ENCODE measurements around the gene PPP2R2D. TPM values are rescaled to one million over a fixed set of nuclear protein-coding genes. Genes with fewer than 3 reads are reported as not detected.
A peak's percentile ranks its signal among the peaks of the same experiment; 100 is the strongest.

The PPP2R2D gene
- total RNA-seq, 1 experiment from 2014 or later, result 57.5 TPM

- in situ Hi-C loops (cut with HindIII; ENCODE audit: low sequenced_read_pairs), result no loop called here
- no peak for DNase-seq (ENCODE audit: low spot score)
Measured at GRCh38 chr10:131920693-131921092, 19.9 kb downstream of the PPP2R2D start.

- in situ Hi-C loops (cut with HindIII; ENCODE audit: low sequenced_read_pairs), result no loop called here
- no peak for DNase-seq (ENCODE audit: low spot score)
Measured at GRCh38 chr10:131921184-131921583, 20.4 kb downstream of the PPP2R2D start.

GRCh38 chr10:131923038-131923756 lies 22.4 kb downstream of the PPP2R2D start:
- DNase-seq (ENCODE audit: low spot score), result no peak
- in situ Hi-C loops (cut with HindIII; ENCODE audit: low sequenced_read_pairs), result no loop called here

GRCh38 chr10:131925011-131925649 lies 24.3 kb downstream of the PPP2R2D start:
- DNase-seq (ENCODE audit: low spot score), result no peak
- in situ Hi-C loops (cut with HindIII; ENCODE audit: low sequenced_read_pairs), result no loop called here

- DNase-seq (ENCODE audit: low spot score), result no peak
- in situ Hi-C loops (cut with HindIII; ENCODE audit: low sequenced_read_pairs), result no loop called here
Measured at GRCh38 chr10:131925716-131926115, 24.9 kb downstream of the PPP2R2D start.

GRCh38 chr10:131926253-131926652 lies 25.4 kb downstream of the PPP2R2D start:
- no peak for DNase-seq (ENCODE audit: low spot score)
- in situ Hi-C loops (cut with HindIII; ENCODE audit: low sequenced_read_pairs), result no loop called here

GRCh38 chr10:131926743-131927595 lies 26.2 kb downstream of the PPP2R2D start:
- in situ Hi-C loops (cut with HindIII; ENCODE audit: low sequenced_read_pairs), result no loop called here
- DNase-seq (ENCODE audit: low spot score), result no peak

GRCh38 chr10:131928248-131929095 lies 27.7 kb downstream of the PPP2R2D start:
- peak; percentile 59 for DNase-seq (ENCODE audit: low spot score)
- in situ Hi-C loops (cut with HindIII; ENCODE audit: low sequenced_read_pairs), result no loop called here

- in situ Hi-C loops (cut with HindIII; ENCODE audit: low sequenced_read_pairs), result no loop called here
- DNase-seq (ENCODE audit: low spot score), result no peak
Measured at GRCh38 chr10:131929122-131929845, 28.5 kb downstream of the PPP2R2D start.

GRCh38 chr10:131930150-131930549 lies 29.3 kb downstream of the PPP2R2D start:
- in situ Hi-C loops (cut with HindIII; ENCODE audit: low sequenced_read_pairs), result no loop called here

GRCh38 chr10:131930586-131931330 lies 29.9 kb downstream of the PPP2R2D start:
- in situ Hi-C loops (cut with HindIII; ENCODE audit: low sequenced_read_pairs), result no loop called here
- DNase-seq (ENCODE audit: low spot score), result peak; percentile 50

More at GRCh38 chr10:131930150-131930549, 29.3 kb downstream of the PPP2R2D start:
- peak; percentile 67 for DNase-seq (ENCODE audit: low spot score)

GRCh38 chr10:131931981-131932380 lies 31.2 kb downstream of the PPP2R2D start:
- peak; percentile 70 for DNase-seq (ENCODE audit: low spot score)
- in situ Hi-C loops (cut with HindIII; ENCODE audit: low sequenced_read_pairs), result no loop called here

- DNase-seq (ENCODE audit: low spot score), result no peak
- in situ Hi-C loops (cut with HindIII; ENCODE audit: low sequenced_read_pairs), result no loop called here
Measured at GRCh38 chr10:131933016-131933695, 32.3 kb downstream of the PPP2R2D start.

- DNase-seq (ENCODE audit: low spot score), result no peak
- in situ Hi-C loops (cut with HindIII; ENCODE audit: low sequenced_read_pairs), result no loop called here
Measured at GRCh38 chr10:131933696-131934086, 32.9 kb downstream of the PPP2R2D start.

- in situ Hi-C loops (cut with HindIII; ENCODE audit: low sequenced_read_pairs), result no loop called here
- DNase-seq (ENCODE audit: low spot score), result peak; percentile 55
Measured at GRCh38 chr10:131934769-131935168, 34.0 kb downstream of the PPP2R2D start.

GRCh38 chr10:131935260-131935659 lies 34.5 kb downstream of the PPP2R2D start:
- DNase-seq (ENCODE audit: low spot score), result no peak

GRCh38 chr10:131936294-131936693 lies 35.5 kb downstream of the PPP2R2D start:
- in situ Hi-C loops (cut with HindIII; ENCODE audit: low sequenced_read_pairs), result no loop called here
- no peak for DNase-seq (ENCODE audit: low spot score)

More at GRCh38 chr10:131935260-131935659, 34.5 kb downstream of the PPP2R2D start:
- in situ Hi-C loops (cut with HindIII; ENCODE audit: low sequenced_read_pairs), result no loop called here
